ENCODE measurements around the gene FRS3.

DNA sequence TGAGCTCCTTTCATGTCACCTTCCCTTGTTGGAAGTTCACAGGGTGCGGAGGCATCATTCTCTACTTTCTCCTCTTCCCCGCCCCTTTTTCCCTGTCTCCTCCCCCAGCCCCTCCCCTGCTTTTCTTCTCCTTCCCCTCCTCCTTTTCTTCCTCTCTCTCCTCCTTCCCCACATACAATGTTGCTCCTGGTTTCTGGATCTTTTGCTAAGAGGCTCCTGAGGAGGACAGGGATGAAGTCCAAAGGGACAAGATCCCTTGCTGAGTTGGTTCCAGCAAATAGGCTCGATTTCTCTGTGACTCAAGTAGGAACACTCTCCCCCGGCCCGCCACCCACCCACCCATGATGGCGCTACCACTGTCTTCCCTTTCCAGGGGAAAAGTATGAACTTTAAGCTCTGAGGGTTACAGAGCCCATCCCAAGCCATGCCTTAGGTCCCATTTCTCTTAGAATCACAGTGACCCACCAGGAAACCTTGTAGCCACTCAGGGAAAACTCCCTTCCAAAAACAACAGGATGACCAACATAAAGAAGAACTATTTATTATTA lies 43.4 kb downstream of the FRS3 start:
- no peak for TF ChIP-seq JUNB (IDR thresholded peaks at IDR 0.05; ENCODE audit: unreplicated experiment)
- no peak for TF ChIP-seq CTCF (conservative IDR thresholded peaks at IDR 0.05; ENCODE audit: low read depth in 2 of 2)
- TF ChIP-seq, protein P1, sequence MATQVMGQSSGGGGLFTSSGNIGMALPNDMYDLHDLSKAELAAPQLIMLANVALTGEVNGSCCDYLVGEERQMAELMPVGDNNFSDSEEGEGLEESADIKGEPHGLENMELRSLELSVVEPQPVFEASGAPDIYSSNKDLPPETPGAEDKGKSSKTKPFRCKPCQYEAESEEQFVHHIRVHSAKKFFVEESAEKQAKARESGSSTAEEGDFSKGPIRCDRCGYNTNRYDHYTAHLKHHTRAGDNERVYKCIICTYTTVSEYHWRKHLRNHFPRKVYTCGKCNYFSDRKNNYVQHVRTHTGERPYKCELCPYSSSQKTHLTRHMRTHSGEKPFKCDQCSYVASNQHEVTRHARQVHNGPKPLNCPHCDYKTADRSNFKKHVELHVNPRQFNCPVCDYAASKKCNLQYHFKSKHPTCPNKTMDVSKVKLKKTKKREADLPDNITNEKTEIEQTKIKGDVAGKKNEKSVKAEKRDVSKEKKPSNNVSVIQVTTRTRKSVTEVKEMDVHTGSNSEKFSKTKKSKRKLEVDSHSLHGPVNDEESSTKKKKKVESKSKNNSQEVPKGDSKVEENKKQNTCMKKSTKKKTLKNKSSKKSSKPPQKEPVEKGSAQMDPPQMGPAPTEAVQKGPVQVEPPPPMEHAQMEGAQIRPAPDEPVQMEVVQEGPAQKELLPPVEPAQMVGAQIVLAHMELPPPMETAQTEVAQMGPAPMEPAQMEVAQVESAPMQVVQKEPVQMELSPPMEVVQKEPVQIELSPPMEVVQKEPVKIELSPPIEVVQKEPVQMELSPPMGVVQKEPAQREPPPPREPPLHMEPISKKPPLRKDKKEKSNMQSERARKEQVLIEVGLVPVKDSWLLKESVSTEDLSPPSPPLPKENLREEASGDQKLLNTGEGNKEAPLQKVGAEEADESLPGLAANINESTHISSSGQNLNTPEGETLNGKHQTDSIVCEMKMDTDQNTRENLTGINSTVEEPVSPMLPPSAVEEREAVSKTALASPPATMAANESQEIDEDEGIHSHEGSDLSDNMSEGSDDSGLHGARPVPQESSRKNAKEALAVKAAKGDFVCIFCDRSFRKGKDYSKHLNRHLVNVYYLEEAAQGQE (IDR thresholded peaks at IDR 0.05; ENCODE audit: unreplicated experiment), result no peak
- TF ChIP-seq ZNF114 (CRISPR knock-in tag; IDR thresholded peaks at IDR 0.05), result no peak
- TF ChIP-seq POLR2AphosphoS5 (IDR thresholded peaks at IDR 0.05; ENCODE audit: low read depth), result no peak
- TF ChIP-seq NANOG (IDR thresholded peaks at IDR 0.05; ENCODE audit: borderline replicate concordance), result no peak
- no peak for TF ChIP-seq EZH2 (IDR thresholded peaks at IDR 0.05; ENCODE audit: low read depth, unreplicated experiment)
- no peak for TF ChIP-seq STAT1 (IDR thresholded peaks at IDR 0.05; ENCODE audit: unreplicated experiment)
- TF ChIP-seq CREB1 (CRISPR knock-in tag; IDR thresholded peaks at IDR 0.05; ENCODE audit: low read depth), result no peak
- no peak for TF ChIP-seq ETS1 (IDR thresholded peaks at IDR 0.05)
- no peak for TF ChIP-seq EZH2phosphoT487 (IDR thresholded peaks at IDR 0.05; ENCODE audit: unreplicated experiment)

Data from GM23338 (cell line).